Chondrocyte (in vitro differentiated cells): Measurements from ENCODE around the gene OR56A4. TPM values are rescaled to one million over a fixed set of nuclear protein-coding genes. Genes with fewer than 3 reads are reported as not detected.

ENCODE experiments used
- DNase-seq: peaks from one replicate; pipeline ENCODE4 v3.0.0; 2021; ENCODE audit warnings: mixed read lengths, low spot score
- H3K27ac Mint-ChIP-seq: one replicate; pipeline ENCODE4 v1.8.0; 2021; ENCODE audit warnings: mild to moderate bottlenecking, moderate library complexity, mixed read lengths; ENCODE audit not compliant: unreplicated experiment
- H3K27me3 Mint-ChIP-seq: 2 replicates; pipeline ENCODE4 v1.8.0; 2021; ENCODE audit warnings: low read depth, mixed read lengths
- H3K36me3 Mint-ChIP-seq: 2 replicates; pipeline ENCODE4 v1.8.0; 2021; ENCODE audit warnings: low read depth, mixed read lengths
- H3K4me1 Mint-ChIP-seq: 2 replicates; pipeline ENCODE4 v1.8.0; 2021; ENCODE audit warnings: low read depth, mild to moderate bottlenecking, mixed read lengths
- H3K4me3 Mint-ChIP-seq: one replicate; pipeline ENCODE4 v1.8.0; 2021; ENCODE audit warnings: mild to moderate bottlenecking, moderate library complexity, mixed read lengths; ENCODE audit not compliant: unreplicated experiment
- H3K9me3 Mint-ChIP-seq: 2 replicates; pipeline ENCODE4 v1.8.0; 2021; ENCODE audit warnings: low read depth, mixed read lengths
- total RNA-seq: library from RNA; stranded (reverse); gene quantifications from 3 replicates; pipeline ENCODE4 v1.2.1, GENCODE V29; 2021
- TF ChIP-seq, protein P1 (sequence below): fragments of 200-600 bp; sonication (generic); IDR thresholded peaks from 2 replicates; pipeline ENCODE4 v1.5.0; 2021; ENCODE audit warnings: antibody characterized with exemption, mild to moderate bottlenecking, moderate library complexity

Gene OR56A4
- total RNA-seq, 1 donor from 2014 or later = not detected

DNA sequence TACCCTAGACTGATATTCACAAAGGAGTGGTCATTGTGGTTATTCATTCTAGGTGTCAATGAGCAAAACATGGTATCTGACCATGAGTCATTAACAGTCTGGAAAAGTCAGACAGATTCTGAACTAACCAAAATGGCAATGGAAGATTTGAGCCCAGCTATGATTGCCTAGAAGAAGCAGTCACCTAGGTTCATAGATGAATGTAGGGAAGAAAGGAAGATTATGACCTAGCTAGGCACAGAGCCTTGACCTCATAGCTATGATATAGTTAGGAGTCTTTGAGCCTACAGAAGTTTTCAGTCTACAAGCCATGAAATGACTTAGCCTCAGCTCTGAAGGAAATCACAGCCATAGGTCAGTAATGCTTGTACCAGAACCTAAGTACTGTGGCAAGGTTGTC is 351 bp downstream of the OR56A4 start:
- Mint-ChIP-seq H3K27ac (no peak overlapping the region), H3K36me3 (no peaks in the 10 kb centered on the region), H3K4me1 (no peaks in the 10 kb centered on the region), H3K9me3 (no peaks in the 10 kb centered on the region), H3K4me3 (no peak overlapping the region), H3K27me3 (peaks cover 23% of the 10 kb centered on the region)
- TF ChIP-seq, protein P1, sequence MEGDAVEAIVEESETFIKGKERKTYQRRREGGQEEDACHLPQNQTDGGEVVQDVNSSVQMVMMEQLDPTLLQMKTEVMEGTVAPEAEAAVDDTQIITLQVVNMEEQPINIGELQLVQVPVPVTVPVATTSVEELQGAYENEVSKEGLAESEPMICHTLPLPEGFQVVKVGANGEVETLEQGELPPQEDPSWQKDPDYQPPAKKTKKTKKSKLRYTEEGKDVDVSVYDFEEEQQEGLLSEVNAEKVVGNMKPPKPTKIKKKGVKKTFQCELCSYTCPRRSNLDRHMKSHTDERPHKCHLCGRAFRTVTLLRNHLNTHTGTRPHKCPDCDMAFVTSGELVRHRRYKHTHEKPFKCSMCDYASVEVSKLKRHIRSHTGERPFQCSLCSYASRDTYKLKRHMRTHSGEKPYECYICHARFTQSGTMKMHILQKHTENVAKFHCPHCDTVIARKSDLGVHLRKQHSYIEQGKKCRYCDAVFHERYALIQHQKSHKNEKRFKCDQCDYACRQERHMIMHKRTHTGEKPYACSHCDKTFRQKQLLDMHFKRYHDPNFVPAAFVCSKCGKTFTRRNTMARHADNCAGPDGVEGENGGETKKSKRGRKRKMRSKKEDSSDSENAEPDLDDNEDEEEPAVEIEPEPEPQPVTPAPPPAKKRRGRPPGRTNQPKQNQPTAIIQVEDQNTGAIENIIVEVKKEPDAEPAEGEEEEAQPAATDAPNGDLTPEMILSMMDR = no peak
- DNase-seq = no peak

DNA sequence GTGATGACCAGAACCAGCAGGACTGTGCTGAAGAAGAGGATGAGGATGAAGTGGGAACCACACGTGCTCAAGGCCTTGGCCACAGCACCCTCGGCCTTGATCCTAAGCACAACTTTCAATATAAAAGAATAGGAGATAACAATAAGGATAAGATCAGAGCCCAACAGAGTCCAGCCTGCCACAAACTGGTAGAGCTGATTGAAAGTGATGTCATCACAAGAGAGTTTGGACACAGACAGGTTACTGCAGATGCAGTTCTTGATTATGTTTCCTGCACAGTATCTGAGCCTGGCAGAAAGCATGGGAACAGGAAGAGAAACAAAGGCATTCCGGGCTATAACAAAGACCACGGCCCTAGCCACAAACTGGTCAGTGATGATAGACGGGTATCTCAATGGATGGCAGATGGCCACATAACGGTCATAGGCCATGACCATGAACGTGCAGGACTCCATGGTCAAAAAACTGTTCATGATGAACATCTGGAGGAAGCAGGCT is 4.5 kb downstream of the OR56A4 start:
- no peaks in the 10 kb centered on the region for H3K4me1 Mint-ChIP-seq
- no peak overlapping the region for H3K4me3 Mint-ChIP-seq
- TF ChIP-seq, protein P1 = no peak
- H3K36me3 Mint-ChIP-seq = no peaks in the 10 kb centered on the region
- no peaks in the 10 kb centered on the region for H3K9me3 Mint-ChIP-seq
- H3K27ac Mint-ChIP-seq = no peak overlapping the region
- peaks cover 28% of the 10 kb centered on the region for H3K27me3 Mint-ChIP-seq
- no peak for DNase-seq

DNA sequence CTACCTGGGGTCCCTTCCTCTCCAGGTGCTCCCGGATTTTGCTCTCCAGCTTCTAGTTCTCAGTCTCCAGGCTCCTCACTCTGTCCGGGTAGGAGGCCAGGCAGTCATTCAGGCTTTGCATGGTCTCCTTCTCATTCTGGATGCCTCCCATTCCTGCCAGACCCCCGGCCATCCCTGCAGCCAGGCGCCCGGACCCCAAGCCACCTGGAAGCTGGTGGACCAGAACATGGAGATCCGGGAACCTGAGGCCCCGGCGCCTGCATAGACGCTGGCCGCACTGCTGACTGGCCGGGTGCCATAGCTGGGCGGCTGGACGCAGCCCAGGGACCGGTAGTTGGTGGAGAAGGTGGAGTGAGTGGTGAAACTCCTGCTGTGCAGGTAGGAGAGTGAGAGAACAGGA is 12.0 kb downstream of the OR56A4 start:
- H3K27ac Mint-ChIP-seq = no peak overlapping the region
- H3K4me1 Mint-ChIP-seq = no peaks in the 10 kb centered on the region
- TF ChIP-seq, protein P1 = no peak
- peak; percentile 86 for DNase-seq
- no peak overlapping the region for H3K4me3 Mint-ChIP-seq
- H3K9me3 Mint-ChIP-seq = no peaks in the 10 kb centered on the region
- H3K27me3 Mint-ChIP-seq = peaks cover 5% of the 10 kb centered on the region
- no peaks in the 10 kb centered on the region for H3K36me3 Mint-ChIP-seq

DNA sequence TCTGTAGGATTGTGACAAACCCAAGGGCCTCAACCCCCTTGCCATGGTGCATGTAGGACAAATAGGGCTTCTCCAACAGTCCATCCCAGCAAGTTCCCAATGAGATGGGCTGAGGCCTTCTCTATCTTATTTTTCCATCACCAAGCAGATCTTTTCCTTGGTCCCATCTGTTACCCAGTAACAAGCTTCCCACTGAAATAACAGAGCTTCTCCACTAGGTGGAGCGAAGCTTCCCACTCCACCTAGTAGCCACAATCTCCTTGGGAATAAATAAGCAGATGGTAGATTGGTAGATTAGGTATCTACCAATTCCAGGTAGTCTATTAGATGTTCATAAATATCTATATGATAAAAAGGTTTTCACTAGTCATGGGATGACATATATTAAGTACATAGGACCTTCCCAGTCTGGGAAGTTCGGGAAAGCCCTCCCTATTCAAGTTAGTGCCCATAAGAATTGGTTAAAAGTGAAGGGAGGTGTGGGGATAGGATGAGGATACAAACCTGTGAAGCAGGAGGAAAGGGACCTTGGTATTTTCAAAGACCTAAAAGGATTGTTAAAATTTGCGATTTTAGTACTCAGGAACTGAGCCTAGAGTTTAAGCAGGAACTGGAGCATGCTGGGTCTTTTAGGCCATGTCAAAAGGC is 14.0 kb downstream of the OR56A4 start:
- Mint-ChIP-seq H3K36me3 (no peaks in the 10 kb centered on the region), H3K9me3 (no peaks in the 10 kb centered on the region), H3K4me1 (no peaks in the 10 kb centered on the region), H3K4me3 (no peak overlapping the region), H3K27ac (no peak overlapping the region), H3K27me3 (peaks cover 2% of the 10 kb centered on the region)
- TF ChIP-seq, protein P1 = peak; percentile 73
- no peak for DNase-seq

DNA sequence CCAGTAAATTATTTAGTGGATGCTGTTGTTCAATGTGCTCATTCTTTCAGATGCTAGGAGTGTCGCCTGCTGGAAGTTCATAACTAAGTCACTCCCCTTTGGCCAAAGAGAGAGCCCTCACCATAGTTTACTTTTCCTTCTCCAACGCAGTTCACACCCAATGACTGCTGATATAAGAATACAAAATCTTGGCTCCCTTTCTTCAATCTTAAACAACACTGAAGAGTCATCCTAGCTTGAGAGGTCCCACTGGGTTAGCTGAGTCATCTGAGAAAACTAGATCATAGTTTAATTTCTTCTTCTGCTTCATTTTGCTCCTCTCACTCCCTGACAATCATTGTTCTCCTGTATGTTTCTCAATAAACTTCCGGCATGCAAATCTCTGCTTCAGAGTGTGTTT is 14.6 kb downstream of the OR56A4 start:
- H3K27me3 Mint-ChIP-seq = peaks cover 5% of the 10 kb centered on the region
- no peaks in the 10 kb centered on the region for H3K4me1 Mint-ChIP-seq
- no peaks in the 10 kb centered on the region for H3K36me3 Mint-ChIP-seq
- H3K4me3 Mint-ChIP-seq = no peak overlapping the region
- H3K27ac Mint-ChIP-seq = no peak overlapping the region
- no peaks in the 10 kb centered on the region for H3K9me3 Mint-ChIP-seq
- no peak for DNase-seq
- TF ChIP-seq, protein P1 = no peak
